Measurements from ENCODE around the gene TMEM115.

Gene TMEM115

DNA sequence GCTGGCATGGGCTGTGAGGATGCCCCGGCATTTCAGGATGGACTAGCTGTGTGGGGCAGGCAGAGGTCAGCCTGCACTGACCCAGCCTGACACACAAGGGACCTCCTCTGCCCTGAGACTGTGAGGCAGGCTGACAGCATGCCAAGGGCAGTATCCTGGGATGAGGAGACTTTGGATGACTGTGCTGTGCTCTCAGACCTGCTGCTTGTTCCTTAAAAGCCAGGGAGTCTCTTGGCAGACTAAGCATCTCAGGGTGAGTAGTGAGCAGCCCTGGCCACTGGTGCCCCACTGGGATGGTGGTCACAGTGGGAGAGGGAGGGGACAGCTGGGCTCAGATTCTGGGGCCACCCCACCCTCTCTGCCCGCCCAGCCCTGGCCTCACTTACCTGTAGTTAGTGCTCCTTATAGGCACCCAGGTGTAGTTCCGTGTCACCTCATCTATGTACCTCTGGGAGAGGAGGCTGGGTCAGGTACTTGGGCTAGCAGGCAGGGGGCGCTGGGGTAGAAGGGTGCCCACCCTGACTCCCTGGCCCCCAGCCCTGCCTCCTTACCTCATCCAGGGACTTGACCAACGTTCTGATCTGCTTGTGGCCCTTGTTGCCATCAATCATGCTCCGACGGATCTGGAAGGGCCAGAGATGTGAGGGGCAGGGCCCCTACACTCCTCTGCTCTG lies 16.1 kb upstream of the TMEM115 start:
- no peak for DNase-seq

GRCh38 chr3:50374363-50375257 lies 15.3 kb upstream of the TMEM115 start:
- DNase-seq, result no peak

DNA sequence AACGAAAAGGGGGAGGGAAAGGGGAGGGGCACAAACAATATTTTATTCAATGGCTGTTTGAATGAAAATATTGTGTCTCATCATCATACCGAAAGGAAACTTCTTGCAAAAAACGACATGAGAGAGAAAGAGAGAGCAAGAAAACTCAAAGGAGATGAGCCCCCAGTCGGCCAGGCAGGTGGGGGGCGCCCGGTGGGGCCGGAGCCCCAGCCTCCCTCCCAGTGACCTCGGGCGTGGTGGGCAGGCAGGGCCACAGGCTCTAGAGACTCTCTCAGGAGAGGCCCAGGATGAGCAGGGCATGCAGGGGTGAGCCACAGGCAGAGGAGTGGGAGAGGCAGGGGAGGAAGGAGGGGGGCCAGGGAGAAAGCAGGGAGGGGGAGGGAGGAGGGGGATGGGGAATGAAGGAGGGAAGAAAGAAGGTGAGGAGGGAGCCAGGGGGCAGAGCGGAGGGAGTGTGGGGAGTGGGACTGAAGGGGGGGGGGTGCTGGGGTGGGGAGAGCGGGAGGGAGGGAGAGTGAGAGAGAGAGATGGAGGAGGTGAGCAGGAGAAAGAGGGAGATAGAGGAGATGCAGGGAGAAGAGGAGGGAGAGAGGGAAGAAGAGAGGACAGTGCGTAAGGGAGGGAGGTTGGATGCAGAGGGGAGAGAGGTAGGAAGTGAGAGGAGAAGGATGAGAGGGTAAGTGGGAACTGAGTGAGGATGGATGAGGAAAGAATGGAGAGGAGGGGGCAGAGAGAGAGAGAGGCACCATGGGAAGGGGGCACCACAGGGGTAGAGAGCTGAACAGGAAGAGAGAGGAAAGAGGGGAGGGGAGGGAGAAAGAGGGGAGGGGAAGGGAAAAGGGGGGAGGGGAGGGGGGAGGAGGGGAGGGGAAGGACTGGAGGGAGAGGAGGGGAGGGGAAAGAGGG lies 14.1 kb upstream of the TMEM115 start:
- DNase-seq, result no peak

DNA sequence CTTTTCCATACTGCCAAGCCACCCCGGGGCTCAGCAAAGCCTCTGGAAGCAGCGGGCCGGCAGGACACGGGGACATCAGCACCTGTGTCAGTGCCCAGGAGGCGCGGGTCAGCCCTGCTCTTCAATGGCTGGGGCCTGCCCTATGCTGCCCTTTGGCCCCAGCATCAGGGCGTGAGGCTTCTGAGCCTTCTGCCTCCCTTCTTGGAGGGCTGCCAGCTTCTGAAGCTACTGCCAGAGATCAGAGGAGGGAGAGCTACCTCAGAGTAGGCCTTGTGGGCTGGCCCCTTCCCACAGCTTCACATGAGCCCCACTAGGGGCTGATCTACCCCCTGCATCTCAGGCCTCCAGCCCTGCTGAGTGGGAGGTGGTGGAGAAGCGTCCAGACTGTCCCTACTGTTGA lies 13.0 kb upstream of the TMEM115 start:
- no peak for DNase-seq

GRCh38 chr3:50371133-50371685 lies 11.9 kb upstream of the TMEM115 start:
- DNase-seq, result no peak

GRCh38 chr3:50370594-50370993 lies 11.3 kb upstream of the TMEM115 start:
- no peak for DNase-seq

DNA sequence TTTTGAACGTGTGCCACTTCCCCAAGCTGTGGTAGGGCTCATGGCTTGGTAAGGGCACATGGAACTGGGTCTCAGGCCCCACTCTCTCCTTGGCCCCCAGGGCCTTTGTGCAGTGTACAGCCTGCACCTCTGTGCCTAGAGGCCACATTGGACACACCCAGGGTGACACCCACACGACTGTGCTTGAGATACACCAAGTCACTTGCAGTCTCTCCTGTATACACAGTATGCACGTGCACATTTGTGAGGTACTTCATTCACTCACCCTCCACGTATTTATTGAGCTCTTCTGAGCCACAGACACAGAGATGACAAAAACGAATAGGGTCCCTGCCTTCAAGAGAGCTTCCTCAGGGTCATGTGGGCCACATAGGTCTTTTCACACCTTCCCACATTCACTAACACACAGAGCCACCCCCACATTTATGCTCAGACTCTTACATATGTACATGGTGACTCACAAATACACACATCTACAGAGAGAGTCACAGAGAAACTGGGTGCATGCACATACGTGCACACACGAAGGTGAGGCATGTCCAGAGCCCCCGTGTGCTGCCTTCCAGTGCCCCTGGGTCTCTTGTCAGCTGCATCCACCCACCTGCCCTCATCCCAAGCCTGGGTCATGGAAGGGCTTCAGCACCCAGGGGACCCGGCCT lies 9.8 kb upstream of the TMEM115 start:
- no peak for DNase-seq

GRCh38 chr3:50365842-50366220 lies 6.5 kb upstream of the TMEM115 start:
- no peak for DNase-seq

DNA sequence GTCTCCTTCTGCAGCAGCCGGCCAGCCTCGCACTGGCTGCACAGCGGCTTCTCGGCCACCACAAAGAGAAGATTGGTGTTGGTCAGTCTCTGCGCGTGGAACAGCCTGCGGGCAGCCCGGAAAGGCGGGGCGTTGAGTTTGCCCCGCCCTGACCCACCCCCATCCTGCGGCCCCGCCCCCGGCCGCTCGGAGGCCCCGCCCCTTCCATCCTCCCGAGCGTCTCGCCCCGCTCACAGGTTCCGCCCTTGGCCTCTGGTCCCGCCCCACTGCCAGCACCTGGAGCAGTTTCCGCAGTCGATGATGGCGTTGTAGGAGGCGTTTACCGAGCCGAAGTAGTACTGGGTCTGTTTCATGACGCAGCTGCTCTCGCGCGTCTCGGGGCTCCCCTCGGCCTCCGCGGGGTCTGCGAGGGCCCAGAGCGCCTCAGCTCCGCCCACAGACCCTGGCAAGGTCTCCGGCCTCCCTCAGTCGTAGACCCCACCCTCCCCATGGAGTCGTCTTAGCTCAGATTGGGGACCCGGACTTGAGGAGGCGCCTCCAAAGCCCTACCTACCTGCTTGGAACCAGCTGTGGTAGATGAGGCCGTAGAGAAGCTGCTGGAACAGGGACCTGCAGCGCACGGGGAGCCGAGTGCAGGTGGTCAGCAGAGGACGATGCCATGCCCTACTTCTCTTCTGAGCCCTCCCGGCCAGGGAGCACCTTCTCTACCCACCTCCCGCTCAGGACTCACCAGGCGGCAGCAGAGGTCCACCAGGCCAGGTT lies 5.9 kb upstream of the TMEM115 start:
- DNase-seq, result no peak

GRCh38 chr3:50364573-50365079 lies 5.3 kb upstream of the TMEM115 start:
- no peak for DNase-seq

DNA sequence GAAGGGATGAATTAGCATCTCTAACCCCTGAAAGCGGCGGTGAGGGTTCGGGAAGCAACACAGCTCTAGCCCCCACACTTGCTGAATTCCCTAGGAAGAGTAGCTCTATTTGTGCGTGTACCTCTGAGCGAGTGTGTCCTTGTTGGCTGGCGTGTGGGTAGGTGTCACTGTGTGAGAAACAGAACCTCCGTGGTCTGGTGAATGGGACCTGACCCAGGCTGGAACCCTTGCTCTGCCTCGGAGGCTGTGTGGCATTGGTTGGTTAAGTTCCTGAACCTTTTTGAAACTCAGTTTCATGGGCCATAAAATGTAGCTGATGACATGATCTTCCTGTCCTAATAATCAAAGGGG lies 414 bp upstream of the TMEM115 start:
- no peak for DNase-seq

DNA sequence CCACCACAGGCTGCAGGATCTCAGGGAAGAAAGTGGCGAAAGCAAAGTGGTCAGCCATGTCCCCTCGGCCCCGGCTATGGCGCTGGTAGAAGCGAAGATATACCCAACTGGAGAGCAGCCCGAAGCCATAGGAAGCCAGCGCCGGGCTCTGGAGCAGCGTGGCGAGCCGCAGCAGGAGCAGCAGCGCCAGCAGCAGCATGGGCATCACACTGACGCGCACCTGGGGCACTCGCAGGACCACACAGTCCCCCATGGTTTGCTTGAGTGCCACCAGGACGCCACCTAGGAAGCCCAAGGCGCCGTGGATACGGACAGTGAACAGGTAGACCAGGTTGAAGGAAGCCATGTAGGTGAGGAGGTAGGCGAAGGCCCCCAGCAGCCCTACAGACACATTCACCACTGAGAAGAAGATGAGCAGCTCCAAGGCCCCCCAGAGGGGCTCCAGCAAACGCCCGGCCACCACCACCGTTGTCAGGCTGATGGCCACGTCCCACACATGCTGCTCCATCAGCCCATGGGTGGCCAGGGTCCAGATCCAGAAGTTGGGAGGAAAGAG lies 888 bp downstream of the TMEM115 start:
- no peak for DNase-seq

DNA sequence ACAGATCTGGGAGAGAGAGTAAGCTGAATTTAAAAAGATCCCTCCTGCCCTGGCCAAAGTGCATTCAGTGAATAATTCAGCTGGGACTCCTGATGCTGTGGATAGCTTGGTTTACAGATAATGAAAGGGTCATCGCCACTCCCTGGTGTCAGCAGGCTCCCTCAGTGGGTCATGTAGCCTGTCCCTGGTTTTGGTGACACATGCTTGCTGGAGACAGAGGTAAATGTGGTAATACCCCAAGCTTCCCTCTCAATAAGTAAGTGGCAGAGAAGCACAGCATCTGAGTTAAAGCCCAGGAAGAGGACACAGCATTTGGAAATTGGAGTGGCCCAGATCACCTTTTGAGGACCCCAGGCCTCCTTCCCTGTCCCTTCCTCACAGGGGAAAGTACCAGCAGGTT lies 1.8 kb downstream of the TMEM115 start:
- DNase-seq, result no peak

GRCh38 chr3:50356553-50356952 lies 2.8 kb downstream of the TMEM115 start:
- DNase-seq, result no peak

DNA sequence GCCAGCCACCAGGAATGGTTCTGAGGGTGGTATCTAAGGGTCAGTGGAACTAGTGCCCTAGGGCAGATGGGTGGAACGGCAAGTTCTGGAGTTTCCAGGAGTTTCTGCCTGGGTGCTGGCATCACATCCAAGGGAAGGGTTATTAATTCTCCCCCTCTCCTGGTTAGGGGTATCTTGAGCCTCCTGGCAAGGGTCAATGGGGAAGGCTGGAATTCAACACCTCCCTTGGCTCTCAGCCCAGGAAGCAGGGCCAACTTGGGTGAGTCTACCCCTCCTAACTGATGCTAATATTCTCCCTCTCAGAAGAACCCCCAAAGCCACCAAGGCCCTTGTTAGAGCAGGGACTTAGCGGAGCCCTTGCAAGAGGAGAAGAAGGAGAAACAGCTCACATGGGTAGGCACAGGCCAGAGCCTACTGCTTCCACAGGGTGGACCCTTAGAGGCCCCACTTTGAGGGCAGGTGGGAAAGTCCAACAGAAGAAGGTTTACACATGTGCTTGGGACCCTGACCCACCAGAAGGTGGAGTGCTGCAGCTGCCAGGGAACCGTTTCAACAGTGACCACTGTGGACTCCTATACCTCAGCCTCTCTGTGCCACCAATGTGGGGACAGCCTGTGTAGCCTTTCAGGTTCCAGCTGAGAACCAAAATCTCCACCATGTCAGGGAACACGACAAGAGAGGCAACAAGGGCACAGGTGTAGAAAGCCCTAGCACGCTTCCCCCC lies 3.3 kb downstream of the TMEM115 start:
- no peak for DNase-seq

DNA sequence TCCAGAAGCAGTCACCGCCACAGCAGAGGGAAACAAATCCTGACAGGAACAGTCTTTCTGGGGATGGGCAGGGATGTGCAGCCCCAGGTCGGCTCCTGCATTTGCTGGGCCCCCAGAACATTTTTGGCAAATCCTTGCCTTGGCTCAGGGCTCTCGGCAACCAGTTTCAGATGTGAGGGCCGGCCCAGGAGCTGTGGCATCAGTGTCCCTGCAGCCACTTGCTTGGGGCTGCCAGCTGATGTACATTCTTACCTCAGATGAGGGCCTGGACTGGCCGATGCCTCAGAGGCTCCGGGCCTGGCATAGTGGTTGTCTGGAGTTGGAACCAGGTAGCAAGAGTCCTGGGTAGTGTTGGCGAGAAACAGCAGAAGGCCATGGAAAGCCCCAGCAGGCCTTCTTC lies 4.5 kb downstream of the TMEM115 start:
- DNase-seq, result no peak

- no peak for DNase-seq
These were observed 5.0 kb downstream of the TMEM115 start for GRCh38 chr3:50354186-50354764.

GRCh38 chr3:50353245-50354004 lies 5.9 kb downstream of the TMEM115 start:
- DNase-seq, result no peak

GRCh38 chr3:50352781-50353180 lies 6.5 kb downstream of the TMEM115 start:
- no peak for DNase-seq
